HCT116 (cell line): ENCODE data around the gene SLC5A6. TPM values are rescaled to one million over a fixed set of nuclear protein-coding genes. Genes with fewer than 3 reads are reported as not detected.

Source experiments
- ATAC-seq: fragments of 200-7000 bp; cut with Tn5 transposase; 2 replicates; pipeline ENCODE4 v1.9.1; 2020; ENCODE audit warnings: mild to moderate bottlenecking, moderate library complexity
- BruUV-seq: library from RNA; stranded (reverse); fragments of 400-500 nt; replicated peaks from 2 replicates; lab custom pipeline; 2021; lab: Mats Ljungman, UMichigan
- CTCF ChIA-PET: fragments of 300-600 bp; sonication (Branson Sonifier 250); formaldehyde crosslinking; loops from one replicate; lab custom pipeline; 2021; ENCODE audit warnings: antibody characterized with exemption; lab: Charles Lee
- POLR2A ChIA-PET: fragments of 300-600, 350-600 bp; sonication (Branson Sonifier 250); formaldehyde crosslinking; loops from one replicate; lab custom pipeline; 2021; ENCODE audit warnings: antibody characterized with exemption; lab: Charles Lee
- RAD21 ChIA-PET, 2 experiments: fragments of 300-600 bp; sonication (Branson Sonifier 250); formaldehyde crosslinking; loops; one replicate each; lab custom pipeline; 2023; ENCODE audit warnings: low total read pairs in 2 of 2; ENCODE audit not compliant: uncharacterized antibody in 2 of 2, unreplicated experiment in 2 of 2, low non-redundant PET in 1 of 2; lab: Charles Lee
- DNase-seq: peaks from one replicate; pipeline ENCODE4 v3.0.0-alpha.2; 2010; ENCODE audit warnings: low read depth, low spot score
- H2AFZ ChIP-seq: fragments of 200-600 bp; shearing (Covaris generic), sonication (generic); 2 replicates; pipeline ENCODE4 v1.6.1; 2017; ENCODE audit warnings: low read depth, mixed run types, mixed read lengths, antibody characterized with exemption, low read length; ENCODE audit not compliant: poor library complexity, severe bottlenecking
- H3K27ac ChIP-seq: 2 replicates; pipeline ENCODE4 v1.5.1; 2012; ENCODE audit warnings: low read depth, low read length
- H3K27me3 ChIP-seq: fragments of 200-600 bp; sonication (generic); 2 replicates; pipeline ENCODE4 v1.6.1; 2016; ENCODE audit warnings: mixed run types, low read length, mixed read lengths; ENCODE audit not compliant: insufficient read depth
- H3K36me3 ChIP-seq, 2 experiments: fragments of 200-500 bp in 1 of 2; fragments of 200-600 bp in 1 of 2; sonication (Bioruptor generic) in 1 of 2; sonication (generic) in 1 of 2; 2 replicates each; pipeline versions ENCODE4 v1.5.1 to v1.6.1; 2014 to 2016; ENCODE audit warnings: low read length in 2 of 2, inconsistent platforms in 1 of 2, mixed read lengths in 1 of 2, mixed run types in 1 of 2; ENCODE audit not compliant: insufficient read depth in 2 of 2, control insufficient read depth in 1 of 2
- H3K4me1 ChIP-seq, 2 experiments: fragments of 200-600 bp in 1 of 2; sonication (generic) in 1 of 2; 2 replicates each; pipeline versions ENCODE4 v1.5.1 to v1.6.1; 2012 to 2017; ENCODE audit warnings: low read length in 2 of 2, inconsistent platforms in 1 of 2, mild to moderate bottlenecking in 1 of 2, mixed read lengths in 1 of 2, mixed run types in 1 of 2, moderate library complexity in 1 of 2; ENCODE audit not compliant: insufficient read depth in 2 of 2, control insufficient read depth in 1 of 2
- H3K4me2 ChIP-seq: fragments of 200-600 bp; sonication (generic); 2 replicates; pipeline ENCODE4 v1.6.1; 2017; ENCODE audit warnings: mixed run types, low read length, mixed read lengths
- H3K4me3 ChIP-seq, 2 experiments: fragments of 200-600 bp in 1 of 2; sonication (generic) in 1 of 2; replicated peaks in 1 of 2; 2 replicates each; pipeline ENCODE4 v1.5.1; 2011 to 2016; ENCODE audit warnings: low read length in 2 of 2, control low read depth in 1 of 2, low read depth in 1 of 2, mild to moderate bottlenecking in 1 of 2, mixed read lengths in 1 of 2, mixed run types in 1 of 2
- H3K79me2 ChIP-seq: fragments of 200-600 bp; sonication (generic); 2 replicates; pipeline ENCODE4 v1.6.1; 2017; ENCODE audit warnings: mild to moderate bottlenecking, mixed run types, low read length, moderate library complexity, mixed read lengths; ENCODE audit not compliant: insufficient read depth
- H3K9ac ChIP-seq: fragments of 200-600 bp; sonication (generic); 2 replicates; pipeline ENCODE4 v1.6.1; 2016; ENCODE audit warnings: low read length, mixed read lengths
- H3K9me2 ChIP-seq: fragments of 200-600 bp; sonication (generic), shearing (Covaris generic); 2 replicates; pipeline ENCODE4 v1.6.1; 2017; ENCODE audit warnings: mixed run types, mild to moderate bottlenecking, moderate library complexity; ENCODE audit not compliant: insufficient read depth
- H3K9me3 ChIP-seq, 2 experiments: fragments of 200-500 bp in 1 of 2; fragments of 200-600 bp in 1 of 2; sonication (Bioruptor generic) in 1 of 2; sonication (generic) in 1 of 2; 2 replicates each; pipeline ENCODE4 v1.6.1; 2014 to 2017; ENCODE audit warnings: low read length in 2 of 2, mixed read lengths in 2 of 2, inconsistent platforms in 1 of 2, low read depth in 1 of 2, mild to moderate bottlenecking in 1 of 2, mixed run types in 1 of 2, moderate library complexity in 1 of 2; ENCODE audit not compliant: control insufficient read depth in 1 of 2, insufficient read depth in 1 of 2
- H4K20me1 ChIP-seq: fragments of 200-600 bp; sonication (generic), shearing (Covaris generic); 2 replicates; pipeline ENCODE4 v1.6.1; 2017; ENCODE audit warnings: mixed run types, mild to moderate bottlenecking, moderate library complexity; ENCODE audit not compliant: insufficient read depth
- CBX3 ChIP-seq: IDR thresholded peaks from 2 replicates; pipeline ENCODE4 v1.6.1; 2012; ENCODE audit warnings: low read depth
- EZH2phosphoT487 ChIP-seq: fragments of 200-600 bp; IDR thresholded peaks from 2 replicates; pipeline ENCODE4 v1.6.1; 2018; ENCODE audit warnings: antibody characterized with exemption, borderline replicate concordance
- FOSL1 ChIP-seq: IDR thresholded peaks from 2 replicates; pipeline ENCODE4 v1.6.1; 2012; ENCODE audit warnings: low read depth
- SP1 ChIP-seq: IDR thresholded peaks from 2 replicates; pipeline ENCODE4 v1.6.1; 2012; ENCODE audit warnings: low read depth
- YY1 ChIP-seq: IDR thresholded peaks from 2 replicates; pipeline ENCODE4 v1.6.1; 2011; ENCODE audit warnings: low read length, low read depth, moderate library complexity, mild to moderate bottlenecking; ENCODE audit not compliant: insufficient replicate concordance; ENCODE audit errors: extremely low read depth
- ZFX ChIP-seq: fragments of 450-650 bp; IDR thresholded peaks from 2 replicates; pipeline ENCODE4 v1.6.1; 2017
- intact Hi-C: fragments of 100-400 bp; cut with micrococcal nuclease; formaldehyde crosslinking; loops from 2 replicates; pipeline ENCODE4 v1.10.0; 2022
- total RNA-seq: library from RNA; stranded (reverse); gene quantifications from one replicate; pipeline ENCODE4 v1.2.1, GENCODE V29; 2021; ENCODE audit not compliant: unreplicated experiment
- TF ChIP-seq, protein P1 (sequence below): IDR thresholded peaks from 2 replicates; pipeline ENCODE4 v1.6.1; 2011; ENCODE audit warnings: mild to moderate bottlenecking, low read length, moderate library complexity; ENCODE audit not compliant: insufficient replicate concordance; ENCODE audit errors: extremely low read depth
- TF ChIP-seq, protein P2 (sequence below): IDR thresholded peaks from 2 replicates; pipeline ENCODE4 v1.6.1; 2012

Gene SLC5A6
- total RNA-seq, 1 experiment from 2014 or later: 55.4 TPM

GRCh38 chr2:27184115-27184514 lies 28.0 kb downstream of the SLC5A6 start:
- ATAC-seq (no peak), DNase-seq (no peak)
- Histone ChIP-seq H3K79me2 (no peaks in the 10 kb centered on the region), H3K4me1 (no peaks in the 10 kb centered on the region), H3K9me3 (no peaks in the 10 kb centered on the region), H3K4me2 (no peak overlapping the region), H3K9me2 (no peaks in the 10 kb centered on the region), H2AFZ (no peak overlapping the region), H4K20me1 (no peaks in the 10 kb centered on the region), H3K36me3 (no peaks in the 10 kb centered on the region), H3K4me3 (no peak overlapping the region), H3K27me3 (peaks cover 2% of the 10 kb centered on the region; the same call in 1 of the 2 replicates), H3K9ac (no peak overlapping the region), H3K27ac (no peak overlapping the region)
- ChIA-PET POLR2A (no interaction called here), RAD21 (no interaction called here), CTCF (no interaction called here)
- intact Hi-C loops: no loop called here
- BruUV-seq: no TSS peak
- TF ChIP-seq ZFX (no peak), SP1 (no peak), CBX3 (no peak), EZH2phosphoT487 (no peak), YY1 (no peak)
- TF ChIP-seq, protein P1, sequence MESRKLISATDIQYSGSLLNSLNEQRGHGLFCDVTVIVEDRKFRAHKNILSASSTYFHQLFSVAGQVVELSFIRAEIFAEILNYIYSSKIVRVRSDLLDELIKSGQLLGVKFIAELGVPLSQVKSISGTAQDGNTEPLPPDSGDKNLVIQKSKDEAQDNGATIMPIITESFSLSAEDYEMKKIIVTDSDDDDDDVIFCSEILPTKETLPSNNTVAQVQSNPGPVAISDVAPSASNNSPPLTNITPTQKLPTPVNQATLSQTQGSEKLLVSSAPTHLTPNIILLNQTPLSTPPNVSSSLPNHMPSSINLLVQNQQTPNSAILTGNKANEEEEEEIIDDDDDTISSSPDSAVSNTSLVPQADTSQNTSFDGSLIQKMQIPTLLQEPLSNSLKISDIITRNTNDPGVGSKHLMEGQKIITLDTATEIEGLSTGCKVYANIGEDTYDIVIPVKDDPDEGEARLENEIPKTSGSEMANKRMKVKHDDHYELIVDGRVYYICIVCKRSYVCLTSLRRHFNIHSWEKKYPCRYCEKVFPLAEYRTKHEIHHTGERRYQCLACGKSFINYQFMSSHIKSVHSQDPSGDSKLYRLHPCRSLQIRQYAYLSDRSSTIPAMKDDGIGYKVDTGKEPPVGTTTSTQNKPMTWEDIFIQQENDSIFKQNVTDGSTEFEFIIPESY: no peak

DNA sequence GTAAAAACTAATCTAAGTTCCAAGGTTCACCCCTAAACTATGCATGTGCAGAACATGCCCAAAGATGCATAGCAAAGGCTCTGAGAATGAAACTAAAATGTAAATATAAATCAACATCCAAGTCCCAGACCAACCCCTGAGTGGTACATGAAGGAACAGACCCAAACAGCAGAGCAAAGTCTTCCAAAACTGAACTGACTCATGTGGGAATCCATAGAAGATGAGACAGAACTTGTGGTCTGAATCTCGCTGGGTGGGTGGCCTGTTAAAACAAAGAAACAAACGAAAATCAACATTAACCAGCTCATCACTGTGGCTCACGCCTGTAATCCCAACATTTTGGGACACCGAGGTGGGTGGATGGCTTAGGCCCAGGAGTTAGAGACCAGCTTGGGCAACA lies 29.7 kb downstream of the SLC5A6 start:
- no TSS peak for BruUV-seq
- Histone ChIP-seq H2AFZ (no peak overlapping the region), H3K9me2 (no peaks in the 10 kb centered on the region), H3K4me2 (no peak overlapping the region), H3K9ac (no peak overlapping the region), H4K20me1 (no peaks in the 10 kb centered on the region), H3K9me3 (no peaks in the 10 kb centered on the region), H3K36me3 (no peaks in the 10 kb centered on the region), H3K27ac (no peak overlapping the region), H3K4me3 (no peak overlapping the region), H3K4me1 (no peaks in the 10 kb centered on the region), H3K27me3 (peaks cover 7% of the 10 kb centered on the region; the same call in 1 of the 2 replicates), H3K79me2 (no peaks in the 10 kb centered on the region)
- POLR2A ChIA-PET: no interaction called here
- ATAC-seq (no peak), DNase-seq (no peak)
- intact Hi-C loops: no loop called here
- TF ChIP-seq, protein P2, sequence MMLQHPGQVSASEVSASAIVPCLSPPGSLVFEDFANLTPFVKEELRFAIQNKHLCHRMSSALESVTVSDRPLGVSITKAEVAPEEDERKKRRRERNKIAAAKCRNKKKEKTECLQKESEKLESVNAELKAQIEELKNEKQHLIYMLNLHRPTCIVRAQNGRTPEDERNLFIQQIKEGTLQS: no peak
- TF ChIP-seq FOSL1 (no peak), EZH2phosphoT487 (no peak)
- CTCF ChIA-PET: no interaction called here
- RAD21 ChIA-PET: no interaction called here
